ENCODE measurements around the gene HMGA1.
A peak's percentile ranks its signal among the peaks of the same experiment; 100 is the strongest.

The HMGA1 gene

GRCh38 chr6:34225551-34225950 is 11.1 kb upstream of the HMGA1 start:
- DNase-seq: no peak

- no peak for DNase-seq
Measured at GRCh38 chr6:34226066-34226465, 10.6 kb upstream of the HMGA1 start.

GRCh38 chr6:34226731-34227586 is 9.7 kb upstream of the HMGA1 start:
- no peak for DNase-seq

GRCh38 chr6:34227761-34228421 is 8.8 kb upstream of the HMGA1 start:
- no peak for DNase-seq

- DNase-seq: no peak
Measured at GRCh38 chr6:34229877-34230276, 6.8 kb upstream of the HMGA1 start.

GRCh38 chr6:34230653-34231371 is 5.9 kb upstream of the HMGA1 start:
- no peak for DNase-seq

GRCh38 chr6:34231566-34232336 is 4.9 kb upstream of the HMGA1 start:
- DNase-seq: no peak

- DNase-seq: no peak
Measured at GRCh38 chr6:34232901-34233300, 3.8 kb upstream of the HMGA1 start.

GRCh38 chr6:34233867-34234266 is 2.8 kb upstream of the HMGA1 start:
- DNase-seq: no peak

- DNase-seq: no peak
Measured at GRCh38 chr6:34234667-34235306, 1.9 kb upstream of the HMGA1 start.

- peak; percentile 63 to 68 for DNase-seq
Measured at GRCh38 chr6:34235307-34236130, 1.2 kb upstream of the HMGA1 start.

- peak; percentile 63 to 68 for DNase-seq
Measured at GRCh38 chr6:34236131-34236442, 586 bp upstream of the HMGA1 start.

GRCh38 chr6:34237316-34237721 is 646 bp downstream of the HMGA1 start:
- DNase-seq: peak in 1 of 2 experiments; percentile 27

GRCh38 chr6:34237722-34238584 is 1.3 kb downstream of the HMGA1 start:
- DNase-seq: peak; percentile 51 to 58

- no peak for DNase-seq
Measured at GRCh38 chr6:34238585-34239499, 2.2 kb downstream of the HMGA1 start.

- DNase-seq: no peak
Measured at GRCh38 chr6:34239500-34239825, 2.8 kb downstream of the HMGA1 start.

- no peak for DNase-seq
Measured at GRCh38 chr6:34239893-34240292, 3.2 kb downstream of the HMGA1 start.

- DNase-seq: no peak
Measured at GRCh38 chr6:34240329-34241248, 3.9 kb downstream of the HMGA1 start.

All from AML-193 (cell line).